ENCODE measurements around the gene KNCN. TPM values are rescaled to one million over a fixed set of nuclear protein-coding genes. Genes with fewer than 3 reads are reported as not detected.
A peak's percentile ranks its signal among the peaks of the same experiment; 100 is the strongest.

The KNCN gene
- total RNA-seq, 1 experiment from 2014 or later, result not detected

DNA sequence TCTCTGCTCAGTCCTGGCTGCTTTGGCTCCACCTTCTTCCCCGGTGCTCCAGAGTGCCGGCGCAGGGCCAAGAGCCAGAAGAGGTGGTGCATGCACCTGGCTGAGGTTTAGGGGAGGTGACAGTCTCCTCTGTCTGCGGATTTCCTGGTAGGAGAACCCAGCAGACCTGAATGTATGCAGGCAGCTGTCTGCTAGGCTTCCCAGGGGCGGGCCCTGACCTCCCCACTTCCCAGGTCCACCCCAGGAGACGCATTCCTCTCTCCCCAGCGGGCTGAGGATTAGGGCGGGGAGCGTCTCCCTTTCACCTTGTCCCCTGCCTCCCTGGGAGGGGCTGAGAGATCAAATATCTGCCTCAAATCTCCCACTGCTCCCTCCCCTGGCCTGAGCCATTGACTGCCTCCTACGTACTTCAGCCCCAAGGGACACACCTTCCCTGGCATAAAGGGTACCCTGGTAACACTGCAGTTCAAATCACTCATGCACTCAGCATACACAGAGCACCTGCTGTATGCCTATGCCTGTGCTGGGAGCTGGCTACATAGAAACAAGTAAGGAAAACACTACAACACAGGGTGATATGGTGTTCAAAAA lies 34.3 kb downstream of the KNCN start:
- no peaks in the 10 kb centered on the region for H3K36me3 ChIP-seq (replicated peaks; ENCODE audit: control insufficient read depth, insufficient read depth, low read length)
- peak; percentile 90 for DNase-seq
- H3K4me3 ChIP-seq (ENCODE audit: insufficient read depth, low read depth, low read length), result no peak overlapping the region
- H3K27me3 ChIP-seq (ENCODE audit: control insufficient read depth, insufficient read depth, low read length), result peaks cover 9% of the 10 kb centered on the region; the same call in 1 of the 2 replicates

DNA sequence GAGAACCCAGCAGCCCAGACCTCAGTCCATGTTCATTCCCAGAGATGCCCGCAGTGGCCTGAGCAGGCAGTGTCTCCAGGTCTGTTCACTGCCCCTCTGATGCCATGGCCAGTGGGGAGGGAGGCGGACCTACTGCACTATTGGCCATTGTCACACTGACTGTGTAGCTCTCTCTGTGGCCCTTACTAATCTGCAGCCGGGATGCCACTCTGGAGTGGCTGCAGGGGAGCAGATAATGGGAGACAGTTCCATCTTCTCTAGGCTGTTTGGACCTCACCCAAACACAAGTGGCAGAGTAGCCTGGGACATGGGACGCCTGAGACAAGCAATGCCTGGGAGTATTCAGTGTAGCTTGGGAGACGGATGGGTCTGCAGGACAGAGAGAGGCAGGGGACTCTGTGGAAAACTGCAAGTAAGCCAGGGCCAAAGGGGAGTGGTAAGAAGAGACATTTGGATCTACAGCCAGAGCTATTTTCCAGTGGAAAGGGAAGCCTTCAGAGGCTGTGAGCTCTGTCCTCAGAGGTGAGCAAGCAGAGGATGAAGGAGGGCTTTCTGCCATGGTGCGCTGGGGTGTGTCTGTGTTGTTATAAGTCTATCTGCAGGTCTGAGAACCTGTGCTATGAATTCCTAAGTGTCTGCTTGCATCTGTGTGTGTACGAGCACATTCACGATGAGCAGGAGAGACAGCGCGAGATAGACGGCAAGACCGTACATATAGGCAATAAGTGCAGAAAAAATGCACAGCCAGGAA lies 35.1 kb downstream of the KNCN start:
- H3K4me3 ChIP-seq (ENCODE audit: insufficient read depth, low read depth, low read length), result no peak overlapping the region

DNA sequence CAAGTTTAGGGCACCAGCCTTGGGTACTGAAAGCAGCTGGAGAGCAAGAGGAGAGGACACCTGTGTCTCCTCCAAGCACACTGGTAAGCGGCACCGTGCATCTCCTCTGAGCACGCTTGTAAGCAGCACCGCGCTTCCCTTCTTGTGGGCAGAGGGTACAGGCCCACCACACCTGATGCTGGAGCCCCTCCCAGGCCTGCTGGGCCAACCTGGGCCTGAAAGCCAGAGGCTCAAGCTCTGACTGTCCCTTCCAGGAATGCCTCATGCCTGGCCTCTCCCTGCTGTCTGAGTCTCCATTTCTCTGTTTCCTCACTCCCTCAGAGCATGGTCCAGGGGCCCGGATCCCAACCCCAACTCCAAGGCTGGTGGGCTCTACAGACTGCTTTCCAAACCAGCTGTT lies 35.9 kb downstream of the KNCN start:
- no peak for DNase-seq
- no peak overlapping the region for H3K4me3 ChIP-seq (ENCODE audit: insufficient read depth, low read depth, low read length)
- H3K27me3 ChIP-seq (ENCODE audit: control insufficient read depth, insufficient read depth, low read length), result peaks cover 8% of the 10 kb centered on the region; the same call in 1 of the 2 replicates
- H3K36me3 ChIP-seq (replicated peaks; ENCODE audit: control insufficient read depth, insufficient read depth, low read length), result no peaks in the 10 kb centered on the region

More for the DNA sequence above, 35.1 kb downstream of the KNCN start:
- Histone ChIP-seq H3K27me3 (ENCODE audit: control insufficient read depth, insufficient read depth, low read length) (peaks cover 9% of the 10 kb centered on the region; the same call in 1 of the 2 replicates), H3K36me3 (replicated peaks; ENCODE audit: control insufficient read depth, insufficient read depth, low read length) (no peaks in the 10 kb centered on the region)
- DNase-seq, result no peak

DNA sequence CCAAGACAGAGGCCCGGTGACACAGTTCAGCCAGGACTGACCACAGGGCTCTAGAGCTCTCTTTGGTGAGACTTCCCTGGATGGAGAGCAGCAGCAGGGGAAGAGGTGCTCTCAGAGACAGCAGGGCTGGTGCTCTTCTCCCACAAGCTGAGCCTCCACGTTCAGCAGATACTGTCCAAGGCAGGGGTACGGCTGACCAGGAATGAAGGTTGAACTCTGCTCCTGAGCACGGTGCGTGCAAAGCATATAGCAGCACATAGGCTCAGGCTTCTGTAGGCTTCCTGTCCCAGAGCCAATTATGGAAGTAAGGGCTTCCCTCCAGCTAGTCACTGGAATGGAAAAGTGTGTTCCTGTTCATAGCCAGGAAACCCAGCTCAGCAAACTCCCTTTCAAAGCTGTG lies 37.9 kb downstream of the KNCN start:
- Histone ChIP-seq H3K36me3 (replicated peaks; ENCODE audit: control insufficient read depth, insufficient read depth, low read length) (no peaks in the 10 kb centered on the region), H3K27me3 (ENCODE audit: control insufficient read depth, insufficient read depth, low read length) (peaks cover 6% of the 10 kb centered on the region; the same call in 1 of the 2 replicates), H3K4me3 (ENCODE audit: insufficient read depth, low read depth, low read length) (no peak overlapping the region)
- DNase-seq, result no peak

DNA sequence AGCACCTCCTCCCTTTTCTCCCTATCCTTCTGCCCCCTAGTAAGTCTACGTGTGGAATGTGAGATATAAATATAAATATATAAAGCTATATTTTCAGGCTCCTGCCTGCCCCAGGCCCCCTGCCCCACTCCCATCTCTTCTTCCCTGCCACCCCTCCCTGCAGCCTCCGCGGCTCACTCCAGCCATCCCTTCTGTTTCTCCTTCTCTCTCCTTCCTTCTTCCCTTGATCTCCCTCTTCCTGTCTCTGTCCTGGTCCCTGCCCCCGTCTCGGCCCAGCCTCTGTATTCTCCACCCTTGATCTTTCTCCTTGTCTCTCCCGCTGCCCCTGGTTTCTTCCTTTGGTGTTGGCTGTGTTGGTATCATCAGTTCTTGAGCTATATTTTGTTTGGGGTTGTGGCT lies 38.7 kb downstream of the KNCN start:
- DNase-seq, result no peak
- H3K4me3 ChIP-seq (ENCODE audit: insufficient read depth, low read depth, low read length), result no peak overlapping the region
- H3K27me3 ChIP-seq (ENCODE audit: control insufficient read depth, insufficient read depth, low read length), result peaks cover 6% of the 10 kb centered on the region; the same call in 1 of the 2 replicates
- no peaks in the 10 kb centered on the region for H3K36me3 ChIP-seq (replicated peaks; ENCODE audit: control insufficient read depth, insufficient read depth, low read length)

DNA sequence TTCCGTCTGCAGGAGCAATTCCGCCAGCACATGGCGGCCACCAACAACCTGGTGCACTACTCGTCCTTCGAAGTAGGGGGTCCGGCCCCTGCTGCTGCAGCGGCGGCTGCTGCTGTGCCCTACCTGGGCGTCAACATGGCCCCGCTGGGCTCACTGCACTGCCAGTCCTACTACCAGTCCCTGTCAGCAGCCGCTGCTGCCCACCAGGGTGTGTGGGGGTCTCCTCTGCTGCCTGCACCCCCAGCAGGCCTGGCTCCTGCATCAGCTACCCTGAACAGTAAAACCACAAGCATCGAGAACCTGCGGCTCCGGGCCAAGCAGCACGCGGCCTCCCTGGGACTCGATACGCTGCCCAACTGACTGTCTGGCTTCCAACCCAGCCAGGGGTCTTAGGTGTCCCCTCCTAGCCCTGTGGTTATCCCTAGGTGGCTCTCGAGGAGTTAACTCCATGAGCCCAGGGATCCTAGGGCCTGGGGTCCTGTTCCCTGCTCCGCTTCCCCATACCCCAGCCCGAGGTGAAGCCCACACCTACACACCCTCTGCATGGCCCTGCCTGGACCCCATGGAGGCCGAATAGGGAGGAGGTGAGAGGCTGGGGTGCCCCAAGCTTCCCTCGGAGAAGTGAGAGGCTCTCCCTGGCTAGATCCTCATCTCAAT lies 39.2 kb downstream of the KNCN start:
- Histone ChIP-seq H3K36me3 (replicated peaks; ENCODE audit: control insufficient read depth, insufficient read depth, low read length) (no peaks in the 10 kb centered on the region), H3K4me3 (ENCODE audit: insufficient read depth, low read depth, low read length) (no peak overlapping the region), H3K27me3 (ENCODE audit: control insufficient read depth, insufficient read depth, low read length) (peaks cover 6% of the 10 kb centered on the region; the same call in 1 of the 2 replicates)
- DNase-seq, result peak; percentile 70

DNA sequence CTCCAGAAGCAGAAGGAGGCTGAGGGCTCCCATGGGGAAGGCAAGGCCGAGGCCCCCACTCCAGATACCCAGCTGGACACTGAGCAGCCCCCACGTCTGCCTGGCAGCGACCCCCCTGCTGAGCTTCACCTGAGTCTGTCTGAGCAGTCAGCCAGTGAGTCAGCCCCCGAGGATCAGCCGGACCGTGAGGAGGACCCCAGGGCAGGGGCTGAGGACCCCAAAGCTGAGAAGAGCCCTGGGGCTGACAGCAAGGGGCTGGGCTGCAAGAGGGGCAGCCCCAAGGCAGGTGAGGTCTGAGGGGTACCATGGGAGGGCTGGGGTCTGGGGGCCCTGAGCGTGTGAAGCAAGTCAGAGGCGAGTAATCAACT lies 40.5 kb downstream of the KNCN start:
- Histone ChIP-seq H3K27me3 (ENCODE audit: control insufficient read depth, insufficient read depth, low read length) (peaks cover 3% of the 10 kb centered on the region; the same call in 1 of the 2 replicates), H3K4me3 (ENCODE audit: insufficient read depth, low read depth, low read length) (no peak overlapping the region), H3K36me3 (replicated peaks; ENCODE audit: control insufficient read depth, insufficient read depth, low read length) (no peaks in the 10 kb centered on the region)
- no peak for DNase-seq

DNA sequence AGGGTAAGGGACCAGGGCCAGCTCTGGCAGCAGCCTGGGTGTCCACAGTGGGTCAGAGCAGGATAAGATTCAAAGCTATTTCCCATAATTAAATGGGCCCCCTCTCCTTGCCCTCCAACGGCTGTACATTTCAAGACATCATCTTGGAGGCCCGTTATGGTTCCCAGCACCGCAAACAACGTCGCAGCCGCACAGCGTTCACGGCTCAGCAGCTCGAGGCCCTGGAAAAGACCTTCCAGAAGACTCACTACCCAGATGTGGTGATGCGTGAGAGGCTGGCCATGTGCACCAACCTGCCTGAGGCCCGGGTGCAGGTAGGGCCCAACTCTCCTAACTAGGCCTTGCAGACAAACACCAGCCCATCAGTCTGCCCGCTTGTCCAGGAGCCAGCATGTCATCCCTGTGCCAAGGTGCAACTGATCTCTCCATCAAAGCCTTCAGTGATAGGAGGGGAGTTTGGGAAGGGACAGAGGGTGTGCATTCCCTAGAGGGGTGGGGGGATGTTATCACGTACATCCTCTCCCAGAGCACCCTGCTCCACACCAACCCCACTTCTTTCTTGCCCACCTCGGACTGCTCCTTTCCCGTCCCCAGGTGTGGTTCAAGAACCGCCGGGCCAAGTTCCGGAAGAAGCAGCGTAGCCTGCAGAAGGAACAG lies 41.0 kb downstream of the KNCN start:
- Histone ChIP-seq H3K4me3 (ENCODE audit: insufficient read depth, low read depth, low read length) (no peak overlapping the region), H3K27me3 (ENCODE audit: control insufficient read depth, insufficient read depth, low read length) (peaks cover under 1% of the 10 kb centered on the region; the same call in 1 of the 2 replicates), H3K36me3 (replicated peaks; ENCODE audit: control insufficient read depth, insufficient read depth, low read length) (no peaks in the 10 kb centered on the region)
- DNase-seq, result no peak

DNA sequence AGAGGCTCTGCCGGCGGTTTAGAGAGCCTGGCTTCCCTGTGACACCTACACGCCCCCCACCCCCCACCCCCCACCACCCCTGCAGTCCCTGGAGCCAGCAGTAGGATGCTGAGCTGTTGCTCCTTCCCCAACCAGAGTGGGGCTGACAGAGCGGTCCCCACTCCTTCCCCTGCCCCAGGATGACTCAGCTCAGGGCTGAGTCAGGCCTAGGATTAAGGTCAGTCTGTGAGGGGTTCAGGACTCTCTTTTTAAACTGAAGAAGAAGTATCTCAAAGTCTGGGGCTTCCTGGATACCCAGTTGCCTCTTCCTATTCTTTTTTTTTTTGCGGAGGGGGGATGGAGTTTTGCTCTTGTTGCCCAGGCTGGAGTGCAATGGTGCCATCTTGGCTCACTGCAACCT lies 42.7 kb downstream of the KNCN start:
- H3K4me3 ChIP-seq (ENCODE audit: insufficient read depth, low read depth, low read length), result no peak overlapping the region
- H3K36me3 ChIP-seq (replicated peaks; ENCODE audit: control insufficient read depth, insufficient read depth, low read length), result no peaks in the 10 kb centered on the region
- peak; percentile 50 for DNase-seq
- H3K27me3 ChIP-seq (ENCODE audit: control insufficient read depth, insufficient read depth, low read length), result no peaks in the 10 kb centered on the region; the same call in 1 of the 2 replicates

DNA sequence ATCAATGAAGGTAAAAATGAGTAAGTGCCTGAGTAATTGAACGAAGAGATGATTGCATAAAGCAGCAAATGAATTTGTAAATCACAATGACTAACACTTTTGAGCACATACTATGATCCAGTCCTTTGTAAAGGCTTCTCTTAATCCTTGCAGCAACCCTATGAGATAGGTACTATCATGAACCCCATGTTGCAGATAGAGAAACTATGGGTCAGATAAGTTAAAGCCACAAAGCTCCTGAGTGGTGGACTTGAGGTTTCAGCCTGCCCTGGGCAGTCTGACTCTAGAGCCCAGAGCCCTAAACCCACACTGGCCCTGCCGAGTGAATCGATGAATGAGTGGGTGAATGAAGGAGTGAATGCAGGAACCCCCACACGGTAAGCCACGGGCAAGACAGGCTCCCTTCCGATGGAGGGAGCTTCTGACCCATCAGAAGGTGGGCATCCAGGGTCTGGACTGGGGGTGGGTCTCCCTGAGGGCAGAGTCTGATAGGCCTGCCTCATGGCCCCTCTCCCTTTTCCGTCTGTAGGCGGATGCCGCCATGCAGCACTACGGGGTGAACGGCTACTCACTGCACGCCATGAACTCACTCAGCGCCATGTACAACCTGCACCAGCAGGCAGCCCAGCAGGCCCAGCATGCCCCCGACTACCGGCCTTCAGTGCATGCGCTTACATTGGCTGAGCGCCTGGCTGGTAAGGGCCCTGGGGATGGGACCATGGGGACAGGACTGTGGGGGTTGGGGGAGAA lies 44.8 kb downstream of the KNCN start:
- no peak for DNase-seq
- Histone ChIP-seq H3K36me3 (replicated peaks; ENCODE audit: control insufficient read depth, insufficient read depth, low read length) (no peaks in the 10 kb centered on the region), H3K27me3 (ENCODE audit: control insufficient read depth, insufficient read depth, low read length) (0 out of 2 replicates have a peak, but pooled peaks cover 1% of the 10 kb centered on the region), H3K4me3 (ENCODE audit: insufficient read depth, low read depth, low read length) (no peak overlapping the region)

DNA sequence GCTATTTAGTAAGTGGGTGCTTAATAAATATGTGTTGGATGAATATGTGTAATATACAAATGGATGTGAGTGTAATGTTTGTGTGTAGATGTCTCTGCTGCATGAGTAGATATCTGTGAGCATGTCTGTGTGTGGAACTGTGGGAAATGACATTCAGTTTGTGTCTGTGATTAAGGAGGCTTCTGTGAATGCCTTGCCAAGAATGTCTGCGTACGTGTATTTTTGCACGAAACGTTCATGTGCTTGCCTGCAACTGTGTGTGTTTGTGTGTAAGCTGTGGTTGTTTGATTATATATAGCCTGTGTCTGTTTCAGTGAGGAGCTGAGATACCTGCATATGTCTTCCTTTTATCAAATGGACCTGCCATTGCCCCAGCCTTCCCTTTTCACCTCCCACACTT lies 48.0 kb downstream of the KNCN start:
- 0 out of 2 replicates have a peak, but pooled peaks cover 3% of the 10 kb centered on the region for H3K27me3 ChIP-seq (ENCODE audit: control insufficient read depth, insufficient read depth, low read length)
- H3K36me3 ChIP-seq (replicated peaks; ENCODE audit: control insufficient read depth, insufficient read depth, low read length), result no peaks in the 10 kb centered on the region
- H3K4me3 ChIP-seq (ENCODE audit: insufficient read depth, low read depth, low read length), result no peak overlapping the region
- no peak for DNase-seq

DNA sequence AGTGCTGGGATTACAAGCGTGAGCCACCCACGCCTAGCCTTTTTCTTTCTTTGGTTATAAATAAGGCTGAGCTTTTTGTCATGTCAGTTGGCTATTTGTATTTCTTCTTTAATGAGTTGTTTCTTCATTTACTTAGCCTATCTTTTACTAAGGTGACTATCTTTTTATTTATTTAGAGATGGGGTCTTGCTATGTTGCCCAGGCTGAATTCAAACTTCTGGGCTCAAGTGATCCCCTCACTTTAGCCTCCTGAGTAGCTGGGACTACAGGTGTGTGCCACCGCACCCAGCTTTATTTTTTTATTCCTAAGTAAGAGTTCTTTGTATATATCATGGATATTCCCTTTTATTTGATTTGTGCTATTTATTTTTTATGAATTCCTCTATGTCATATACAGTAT lies 49.9 kb downstream of the KNCN start:
- no peak for DNase-seq
- peaks cover 11% of the 10 kb centered on the region for H3K27me3 ChIP-seq (ENCODE audit: control insufficient read depth, insufficient read depth, low read length)
- no peak overlapping the region for H3K4me3 ChIP-seq (ENCODE audit: insufficient read depth, low read depth, low read length)
- H3K36me3 ChIP-seq (replicated peaks; ENCODE audit: control insufficient read depth, insufficient read depth, low read length), result no peaks in the 10 kb centered on the region

DNA sequence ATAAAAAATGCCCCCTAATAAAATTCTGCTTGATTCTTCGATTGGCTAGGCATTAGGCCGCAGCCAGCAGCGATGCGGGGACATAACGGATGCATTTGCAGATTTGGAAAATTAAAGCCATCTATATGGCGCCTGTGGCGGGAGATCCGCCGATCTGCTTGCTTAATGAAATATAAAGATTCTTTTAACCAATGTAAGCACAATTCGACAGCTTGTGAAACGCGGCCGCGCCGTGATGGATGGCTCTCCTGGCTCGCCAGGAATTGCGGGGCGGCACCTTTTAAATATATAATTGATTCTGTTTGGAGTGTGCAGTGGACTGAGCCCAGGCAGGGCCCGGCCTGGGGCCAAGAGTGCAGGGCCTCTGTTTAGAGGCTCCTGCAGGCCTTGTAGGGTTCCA lies 53.8 kb downstream of the KNCN start:
- no peak for DNase-seq
- Histone ChIP-seq H3K36me3 (replicated peaks; ENCODE audit: control insufficient read depth, insufficient read depth, low read length) (no peaks in the 10 kb centered on the region), H3K4me3 (ENCODE audit: insufficient read depth, low read depth, low read length) (no peak overlapping the region), H3K27me3 (ENCODE audit: control insufficient read depth, insufficient read depth, low read length) (peaks cover 48% of the 10 kb centered on the region)

DNA sequence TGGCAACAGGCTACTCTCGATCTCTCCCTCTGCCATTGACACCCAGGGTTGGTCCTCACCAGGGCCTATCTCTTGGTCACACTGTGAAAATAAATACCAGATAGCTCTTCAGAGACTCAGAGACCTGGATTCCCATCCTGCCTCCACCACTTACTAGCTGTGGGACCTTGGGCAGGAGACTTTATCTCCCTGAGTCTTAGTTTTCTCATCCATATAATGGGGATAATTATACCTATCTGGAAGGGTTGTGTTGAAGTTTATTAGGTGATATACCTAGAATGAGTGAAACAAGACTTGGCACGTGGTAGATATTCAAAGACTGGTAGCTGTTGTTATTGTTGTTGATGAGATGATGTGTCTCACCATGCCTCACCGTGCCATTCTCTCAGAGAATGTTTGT lies 54.4 kb downstream of the KNCN start:
- H3K4me3 ChIP-seq (ENCODE audit: insufficient read depth, low read depth, low read length), result no peak overlapping the region
- H3K27me3 ChIP-seq (ENCODE audit: control insufficient read depth, insufficient read depth, low read length), result peaks cover 54% of the 10 kb centered on the region
- no peaks in the 10 kb centered on the region for H3K36me3 ChIP-seq (replicated peaks; ENCODE audit: control insufficient read depth, insufficient read depth, low read length)
- no peak for DNase-seq

All from H7 (cell line).